ENCODE data around the gene SMIM10L1.
A peak's percentile ranks its signal among the peaks of the same experiment; 100 is the strongest.

SMIM10L1 gene

GRCh38 chr12:11171145-11171968 is at the start of gene SMIM10L1:
Gene SMIM10L1, plus strand, starts transcription at chr12:11171194. Its CDS starts 163 bp downstream, at chr12:11171357.
- DNase-seq (ENCODE audit: low read depth in 2 of 2) = peak; percentile 72 to 73

GRCh38 chr12:11130382-11130781 is 40.6 kb upstream of the SMIM10L1 start:
- no peak for DNase-seq (ENCODE audit: low read depth in 2 of 2)

- no peak for DNase-seq (ENCODE audit: low read depth in 2 of 2)
Observed at GRCh38 chr12:11130999-11131398, 40.0 kb upstream of the SMIM10L1 start.

- no peak for DNase-seq (ENCODE audit: low read depth in 2 of 2)
Observed at GRCh38 chr12:11133162-11133561, 37.8 kb upstream of the SMIM10L1 start.

- DNase-seq (ENCODE audit: low read depth in 2 of 2) = no peak
Observed at GRCh38 chr12:11133816-11134215, 37.2 kb upstream of the SMIM10L1 start.

GRCh38 chr12:11134305-11134704 is 36.7 kb upstream of the SMIM10L1 start, which contains the start of gene TAS2R30:
Gene TAS2R30, minus strand, starts transcription at chr12:11134644. Its CDS starts 400 bp downstream, at chr12:11134244.
- DNase-seq (ENCODE audit: low read depth in 2 of 2) = no peak

GRCh38 chr12:11136075-11136474 is 34.9 kb upstream of the SMIM10L1 start:
- no peak for DNase-seq (ENCODE audit: low read depth in 2 of 2)

- no peak for DNase-seq (ENCODE audit: low read depth in 2 of 2)
Observed at GRCh38 chr12:11143352-11143751, 27.6 kb upstream of the SMIM10L1 start.

- no peak for DNase-seq (ENCODE audit: low read depth in 2 of 2)
Observed at GRCh38 chr12:11144297-11144696, 26.7 kb upstream of the SMIM10L1 start.

- no peak for DNase-seq (ENCODE audit: low read depth in 2 of 2)
Observed at GRCh38 chr12:11147420-11147819, 23.6 kb upstream of the SMIM10L1 start.

GRCh38 chr12:11150832-11151231 is 20.2 kb upstream of the SMIM10L1 start:
- no peak for DNase-seq (ENCODE audit: low read depth in 2 of 2)

GRCh38 chr12:11152725-11153124 is 18.3 kb upstream of the SMIM10L1 start:
- DNase-seq (ENCODE audit: low read depth in 2 of 2) = no peak

- DNase-seq (ENCODE audit: low read depth in 2 of 2) = no peak
Observed at GRCh38 chr12:11154400-11154925, 16.5 kb upstream of the SMIM10L1 start.

- no peak for DNase-seq (ENCODE audit: low read depth in 2 of 2)
Observed at GRCh38 chr12:11158885-11159444, 12.0 kb upstream of the SMIM10L1 start.

- DNase-seq (ENCODE audit: low read depth in 2 of 2) = no peak
Observed at GRCh38 chr12:11162502-11162901, 8.5 kb upstream of the SMIM10L1 start.

- DNase-seq (ENCODE audit: low read depth in 2 of 2) = no peak
Observed at GRCh38 chr12:11164384-11164783, 6.6 kb upstream of the SMIM10L1 start.

- DNase-seq (ENCODE audit: low read depth in 2 of 2) = no peak
Observed at GRCh38 chr12:11166300-11166699, 4.7 kb upstream of the SMIM10L1 start.

- DNase-seq (ENCODE audit: low read depth in 2 of 2) = no peak
Observed at GRCh38 chr12:11170810-11171144, 217 bp upstream of the SMIM10L1 start.

GRCh38 chr12:11171969-11172675 is 1.1 kb downstream of the SMIM10L1 start:
- no peak for DNase-seq (ENCODE audit: low read depth in 2 of 2)

- DNase-seq (ENCODE audit: low read depth in 2 of 2) = no peak
Observed at GRCh38 chr12:11174022-11174421, 3.0 kb downstream of the SMIM10L1 start.

GRCh38 chr12:11178250-11178649 is 7.3 kb downstream of the SMIM10L1 start:
- DNase-seq (ENCODE audit: low read depth in 2 of 2) = no peak

- no peak for DNase-seq (ENCODE audit: low read depth in 2 of 2)
Observed at GRCh38 chr12:11182529-11182928, 11.5 kb downstream of the SMIM10L1 start.

- DNase-seq (ENCODE audit: low read depth in 2 of 2) = no peak
Observed at GRCh38 chr12:11183011-11183410, 12.0 kb downstream of the SMIM10L1 start.
